HG03575 (cell line): ENCODE results near the gene NUDT14.

Experiments
- ATAC-seq: cut with Tn5 transposase; IDR thresholded peaks from one replicate; pipeline ENCODE4 v1.9.1; 2021; ENCODE audit not compliant: unreplicated experiment, insufficient number of reproducible peaks, low FRiP score; ENCODE audit errors: extremely low read depth

Gene NUDT14

GRCh38 chr14:105181549-105182295, 610 bp upstream of the NUDT14 start:
- no peak for ATAC-seq

- ATAC-seq: no peak
These were observed 1.9 kb downstream of the NUDT14 start for GRCh38 chr14:105179191-105179590.

DNA sequence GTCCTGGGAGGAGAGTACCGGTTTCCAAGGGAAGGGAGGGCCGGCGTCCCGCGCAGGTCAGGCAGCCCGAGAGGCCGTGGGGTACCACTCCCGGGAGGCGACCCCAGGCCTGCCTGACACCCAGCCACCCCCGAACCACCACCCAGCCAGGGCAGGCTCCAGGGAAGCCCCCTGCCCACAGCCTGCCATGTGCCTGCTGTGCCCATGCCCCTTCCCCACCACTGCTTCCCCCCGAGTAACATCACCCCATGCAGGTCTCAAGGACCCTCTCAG, 2.3 kb downstream of the NUDT14 start:
- no peak for ATAC-seq

GRCh38 chr14:105178069-105178867, 2.8 kb downstream of the NUDT14 start:
- no peak for ATAC-seq

DNA sequence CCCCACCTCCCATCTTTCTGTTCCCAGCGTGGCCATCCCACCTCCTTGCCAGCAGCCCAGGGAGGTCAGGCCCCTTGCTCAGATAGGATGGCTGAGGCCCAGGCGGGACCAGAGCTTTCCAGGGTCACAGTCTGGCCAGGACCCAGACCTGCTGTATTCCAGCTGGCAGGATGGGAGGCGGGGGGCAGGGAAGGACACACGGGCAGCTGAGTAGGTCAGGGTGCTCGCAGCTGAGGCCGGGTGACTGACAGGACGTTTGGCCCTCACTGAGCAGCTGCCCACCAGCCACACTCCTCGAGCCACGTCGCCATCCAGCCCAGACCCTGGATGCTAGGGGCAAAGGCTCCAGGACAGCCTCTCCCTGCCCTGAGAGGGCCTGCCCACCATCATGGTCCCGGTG, 4.0 kb downstream of the NUDT14 start:
- no peak for ATAC-seq

DNA sequence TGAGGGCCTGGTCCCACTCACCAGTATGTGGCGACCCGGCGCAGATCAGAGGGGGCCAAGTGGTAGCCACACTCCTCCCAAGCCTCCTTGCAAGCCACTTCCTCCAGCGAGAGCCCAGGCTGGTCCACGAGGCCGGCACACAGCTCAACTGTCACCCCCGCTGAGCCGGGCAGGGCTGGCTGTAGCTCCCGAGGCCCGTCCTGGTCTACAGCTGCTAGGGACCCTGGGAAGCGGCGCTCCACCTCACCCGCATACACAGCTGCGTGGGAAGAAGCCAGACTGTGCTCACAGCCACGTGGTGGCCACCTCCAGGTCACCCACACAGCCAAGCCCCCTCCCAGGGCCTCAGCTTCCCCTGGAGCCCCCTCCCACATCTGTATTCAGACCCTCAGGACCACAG, 4.6 kb downstream of the NUDT14 start:
- ATAC-seq: no peak

- ATAC-seq: no peak
These were observed 6.9 kb downstream of the NUDT14 start for GRCh38 chr14:105173901-105174894.

GRCh38 chr14:105173145-105173544, 8.0 kb downstream of the NUDT14 start:
- ATAC-seq: no peak

DNA sequence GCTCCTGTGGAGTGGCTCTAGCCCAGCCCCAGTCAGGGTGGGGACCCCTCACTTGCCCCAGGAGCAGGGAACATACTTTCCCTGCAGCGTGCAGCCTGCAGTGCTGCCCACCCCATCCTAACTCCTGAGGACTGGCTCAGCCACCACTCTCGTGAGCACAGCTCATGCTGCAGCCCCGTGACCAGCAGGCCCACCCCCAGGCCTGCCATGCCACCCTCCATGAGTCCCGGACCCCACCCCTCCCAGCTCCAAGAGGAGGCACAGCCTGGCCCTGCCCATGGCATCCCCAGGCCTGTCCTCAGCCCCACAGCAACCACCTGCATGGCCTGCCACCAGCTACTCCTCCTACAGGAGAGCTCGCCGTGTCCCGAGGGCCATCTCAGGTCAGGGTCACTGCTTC, 8.6 kb downstream of the NUDT14 start:
- no peak for ATAC-seq

DNA sequence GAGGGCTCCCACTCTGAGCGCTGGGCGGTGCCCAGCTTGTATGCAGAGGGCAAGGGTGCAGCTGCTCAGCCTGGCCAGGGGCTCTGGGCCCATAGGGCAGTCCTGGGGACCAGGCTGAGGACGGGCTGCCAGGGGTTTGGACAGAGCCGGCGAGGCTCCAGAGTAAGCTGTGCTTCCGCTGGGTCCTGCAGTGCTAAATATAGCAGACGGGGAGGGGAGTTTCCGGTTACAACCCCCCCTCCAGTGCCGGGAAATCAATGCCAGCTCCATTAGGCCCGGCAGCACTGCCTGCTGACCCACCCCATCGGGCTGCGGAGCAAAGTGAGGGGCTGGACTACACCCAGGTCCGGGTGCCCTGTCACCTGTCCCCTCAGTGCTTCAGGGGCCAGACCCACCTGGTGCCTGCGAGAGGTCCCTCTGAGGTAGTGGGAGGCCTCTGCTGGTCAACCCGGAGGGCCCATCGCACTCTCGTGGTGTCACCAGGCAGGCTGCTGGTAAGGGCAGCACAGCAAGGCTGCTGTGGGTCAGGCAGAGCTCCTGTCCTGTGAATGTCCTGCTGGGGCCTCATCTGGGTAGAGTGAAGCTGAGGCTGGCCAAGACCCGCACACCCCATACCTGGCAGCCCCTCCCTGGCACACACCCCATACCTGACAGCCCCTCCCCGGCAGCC, 10.0 kb downstream of the NUDT14 start:
- no peak for ATAC-seq

DNA sequence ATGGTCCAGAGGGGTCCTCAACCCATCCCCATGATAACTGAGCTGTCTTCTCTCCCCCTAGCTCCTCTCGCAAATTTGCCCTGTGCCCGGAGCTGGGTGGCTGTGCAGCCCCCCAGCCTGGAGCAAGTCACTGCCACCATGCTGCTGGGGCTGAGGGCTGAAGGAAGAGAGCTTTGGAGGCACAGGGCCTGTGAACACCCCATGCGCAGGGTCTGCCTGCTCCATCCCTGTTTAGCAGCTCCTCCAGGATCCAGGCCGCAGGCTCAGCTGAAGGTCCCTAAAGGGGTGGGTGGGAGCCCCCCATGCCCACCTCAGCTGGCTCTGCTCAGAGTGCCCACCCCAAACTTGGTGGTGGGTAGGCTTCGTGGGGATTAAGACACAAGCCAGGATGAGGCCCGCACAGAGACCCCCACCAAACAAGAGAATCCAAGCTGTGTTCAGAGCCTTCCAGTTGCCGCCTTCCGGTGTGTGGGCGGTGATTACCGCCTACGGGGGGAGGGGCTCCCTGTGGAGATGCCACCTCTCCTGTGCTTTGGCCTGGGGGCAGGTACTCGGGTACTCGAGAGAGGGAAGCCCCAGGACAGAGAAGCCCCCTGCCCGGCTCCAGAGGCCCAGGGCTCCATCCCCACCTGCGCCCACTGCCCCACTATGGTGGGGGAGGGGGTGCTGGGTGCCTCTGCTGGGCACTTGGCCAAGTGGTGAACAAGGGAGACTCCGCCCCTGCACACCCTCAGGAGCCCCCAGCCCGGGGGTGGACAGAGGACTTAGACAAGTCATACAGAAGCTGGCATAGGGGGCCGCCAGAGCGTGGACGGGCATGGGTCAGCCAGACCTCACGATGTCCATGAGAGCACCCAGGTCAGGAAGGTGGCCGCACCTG, 11.1 kb downstream of the NUDT14 start:
- ATAC-seq: no peak

DNA sequence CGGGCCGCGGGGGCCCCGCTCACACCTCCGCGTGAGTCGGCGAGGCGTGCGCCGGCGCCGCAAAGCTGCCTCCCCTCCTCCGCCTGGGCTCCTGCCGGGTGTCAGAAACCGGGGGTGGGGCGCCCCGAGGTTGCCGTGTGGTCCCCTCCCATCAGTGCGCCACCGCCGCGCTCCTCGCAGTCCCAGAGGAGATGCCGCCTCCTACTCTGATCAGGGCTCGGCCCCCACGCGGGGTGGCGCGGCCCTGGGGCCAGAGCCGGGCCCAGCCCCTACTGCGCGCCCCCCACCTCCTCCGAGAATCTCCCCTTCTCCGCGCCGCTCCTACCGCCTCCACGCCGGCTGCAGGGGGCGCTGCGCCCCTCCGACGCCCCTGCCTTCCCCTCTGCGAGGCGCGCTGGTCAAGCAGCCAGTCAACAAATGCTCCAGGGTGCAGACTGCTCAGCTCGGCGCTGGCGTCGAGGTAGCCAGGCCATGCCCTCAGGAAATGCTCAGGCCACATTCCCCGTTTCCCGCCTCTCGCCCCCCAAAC, 12.1 kb downstream of the NUDT14 start:
- no peak for ATAC-seq

DNA sequence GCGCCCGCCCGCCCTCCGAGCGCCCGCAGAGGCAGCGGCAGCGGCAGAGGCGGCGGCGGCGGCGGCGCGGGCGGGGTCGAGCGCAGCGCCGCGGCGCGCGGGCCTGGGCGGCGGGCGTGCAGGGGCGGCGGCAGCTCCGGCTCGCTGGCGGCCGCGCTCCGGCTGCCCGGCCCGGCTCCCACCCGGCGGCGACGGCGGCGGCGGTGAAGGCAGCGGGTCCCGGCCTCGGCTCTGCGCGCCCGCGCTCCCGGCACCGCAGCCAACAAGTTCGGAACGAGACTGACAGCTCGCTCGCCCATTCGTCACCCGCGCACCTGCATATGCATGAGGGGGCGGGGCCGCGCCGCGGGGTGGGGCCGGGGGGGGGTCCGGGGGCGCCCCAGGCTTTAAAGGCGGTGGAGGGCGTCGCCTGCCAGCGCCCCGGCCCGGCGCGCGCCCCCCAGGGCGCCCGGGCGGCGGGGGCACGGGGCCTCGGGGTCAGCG, 12.6 kb downstream of the NUDT14 start, which contains the start of gene JAG2:
JAG2 (minus strand) TSS at position 281 of the 483 bp plus-strand sequence. CDS start 356 bp downstream, outside the sequence.
- no peak for ATAC-seq

DNA sequence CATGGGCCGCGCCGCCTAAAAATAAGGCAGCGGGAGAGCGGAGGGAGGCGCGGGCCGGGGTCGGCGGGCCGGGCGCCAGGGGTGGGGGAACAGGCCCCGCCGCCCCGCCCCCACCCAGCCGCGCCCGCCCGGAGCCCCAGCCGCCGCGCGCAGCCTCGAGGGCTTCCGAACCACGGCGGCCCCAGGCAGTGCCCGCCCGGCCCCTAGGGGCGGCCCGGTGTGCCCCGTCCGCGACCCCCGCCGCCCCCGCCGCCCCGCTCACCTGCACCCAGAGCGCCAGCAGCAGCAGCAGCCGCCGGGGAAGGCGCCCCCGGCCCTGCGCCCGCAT, 13.1 kb downstream of the NUDT14 start:
- no peak for ATAC-seq

- ATAC-seq: no peak
These were observed 13.6 kb downstream of the NUDT14 start for GRCh38 chr14:105167303-105168092.

DNA sequence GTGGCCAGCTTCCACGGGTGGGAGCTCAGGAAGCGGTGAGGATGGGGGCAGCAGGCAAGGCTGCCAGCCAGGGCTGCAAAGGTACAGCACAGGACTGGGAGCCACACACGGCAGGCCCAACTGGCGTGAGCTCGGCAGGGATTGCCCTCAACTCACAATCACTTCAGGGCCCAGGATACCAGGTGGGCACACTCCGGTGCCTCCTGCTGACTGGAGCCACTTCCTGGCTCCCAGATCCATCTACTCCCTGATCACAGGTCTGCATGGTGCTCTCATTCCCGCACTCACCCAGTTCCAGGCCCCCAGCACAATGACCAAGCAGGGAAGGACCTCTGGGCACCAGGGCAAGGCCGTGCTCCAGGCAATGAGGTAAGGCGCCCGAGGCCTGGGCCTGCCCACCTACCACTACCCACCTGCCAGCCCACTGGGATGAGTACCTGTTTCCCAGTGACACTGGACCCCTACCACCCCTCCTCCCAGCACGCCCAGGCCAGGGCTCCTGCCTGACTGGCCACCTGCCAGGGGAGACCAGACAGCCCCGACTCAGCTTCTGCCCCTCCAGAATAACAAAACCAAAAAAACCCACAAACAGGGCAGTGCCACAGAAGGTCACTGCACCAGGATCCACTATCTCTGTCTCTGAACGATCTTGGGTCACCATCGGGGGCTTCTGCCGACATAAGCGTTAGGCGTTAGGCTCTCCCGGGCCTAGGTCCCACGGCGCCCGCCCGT, 14.4 kb downstream of the NUDT14 start:
- no peak for ATAC-seq
